K562 (cell line): ENCODE results near the gene MARCHF9.

Source experiments
- YY1 ChIP-seq, 3 experiments: IDR thresholded peaks; 2 replicates each; pipeline ENCODE4 v1.6.1; 2011; ENCODE audit warnings: low read length in 2 of 3, mild to moderate bottlenecking in 2 of 3, moderate library complexity in 2 of 3, borderline replicate concordance in 1 of 3, control low read depth in 1 of 3, low read depth in 1 of 3; ENCODE audit not compliant: insufficient read depth in 3 of 3, insufficient replicate concordance in 2 of 3, control insufficient read depth in 1 of 3, insufficient read length in 1 of 3; ENCODE audit errors: extremely low read depth in 1 of 3
- ZBTB7A ChIP-seq: IDR thresholded peaks from 2 replicates; pipeline ENCODE4 v1.6.1; 2011; ENCODE audit warnings: low read depth, mild to moderate bottlenecking, low read length, moderate library complexity, borderline replicate concordance; ENCODE audit not compliant: control insufficient read depth

DNA sequence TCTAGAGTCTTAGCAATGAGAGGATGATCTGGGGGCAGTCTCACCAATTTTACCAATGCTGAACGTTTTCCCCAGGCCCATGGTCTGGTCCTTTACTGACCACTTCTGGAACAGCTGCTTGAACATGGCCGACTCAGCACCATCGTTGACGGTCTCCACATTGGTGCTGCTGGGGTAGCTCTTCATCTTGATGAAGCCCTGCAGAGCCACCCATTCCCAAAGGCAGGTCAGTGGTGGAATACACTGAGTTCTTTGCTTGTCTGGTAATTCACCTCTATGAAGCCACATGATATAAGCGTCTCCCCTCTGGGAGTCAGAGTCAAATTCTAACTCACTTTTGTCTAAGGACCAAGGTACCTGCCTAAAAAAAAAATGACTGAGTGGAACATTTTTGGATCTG, 53.4 kb downstream of the MARCHF9 start:
- TF ChIP-seq ZBTB7A (no peak), YY1 (IDR thresholded peaks at IDR 0.05; ENCODE audit: borderline replicate concordance in 1 of 3, control insufficient read depth in 1 of 3, extremely low read depth in 1 of 3, insufficient read depth in 3 of 3, insufficient read length in 1 of 3, insufficient replicate concordance in 2 of 3, low read depth in 1 of 3, low read length in 2 of 3) (no peak)
